GM21367 (cell line): ENCODE measurements around the gene TDO2.

ENCODE experiments used
- ATAC-seq: cut with Tn5 transposase; IDR thresholded peaks from one replicate; pipeline ENCODE4 v1.9.1; 2021; ENCODE audit not compliant: unreplicated experiment

Gene TDO2

GRCh38 chr4:155952501-155952901 is 49.0 kb downstream of the TDO2 start:
- no peak for ATAC-seq

GRCh38 chr4:155953151-155954117 is 49.9 kb downstream of the TDO2 start, which contains the start of gene CTSO:
CTSO (minus strand) TSS chr4:155953866; CDS start chr4:155953847, 19 bp downstream.
- ATAC-seq: peak; percentile 93

- no peak for ATAC-seq
Measured at GRCh38 chr4:155954118-155954685, 50.7 kb downstream of the TDO2 start.

- no peak for ATAC-seq
Measured at GRCh38 chr4:155954939-155955338, 51.4 kb downstream of the TDO2 start.

- no peak for ATAC-seq
Measured at GRCh38 chr4:155956461-155956860, 53.0 kb downstream of the TDO2 start.

GRCh38 chr4:155959417-155959816 is 55.9 kb downstream of the TDO2 start:
- no peak for ATAC-seq

GRCh38 chr4:155960522-155960921 is 57.0 kb downstream of the TDO2 start:
- ATAC-seq: no peak

GRCh38 chr4:155961575-155961974 is 58.1 kb downstream of the TDO2 start:
- no peak for ATAC-seq

- ATAC-seq: no peak
Measured at GRCh38 chr4:155962767-155963166, 59.3 kb downstream of the TDO2 start.

- no peak for ATAC-seq
Measured at GRCh38 chr4:155964016-155964891, 60.8 kb downstream of the TDO2 start.

GRCh38 chr4:155966171-155966570 is 62.7 kb downstream of the TDO2 start:
- no peak for ATAC-seq

- ATAC-seq: no peak
Measured at GRCh38 chr4:155966731-155967395, 63.4 kb downstream of the TDO2 start.
